ENCODE results near the gene PCK1.

The PCK1 gene

GRCh38 chr20:57559658-57560553 is 1.0 kb upstream of the PCK1 start:
- in situ Hi-C loops (cut with MboI; ENCODE audit: low sequenced_read_pairs), result no loop called here

DNA sequence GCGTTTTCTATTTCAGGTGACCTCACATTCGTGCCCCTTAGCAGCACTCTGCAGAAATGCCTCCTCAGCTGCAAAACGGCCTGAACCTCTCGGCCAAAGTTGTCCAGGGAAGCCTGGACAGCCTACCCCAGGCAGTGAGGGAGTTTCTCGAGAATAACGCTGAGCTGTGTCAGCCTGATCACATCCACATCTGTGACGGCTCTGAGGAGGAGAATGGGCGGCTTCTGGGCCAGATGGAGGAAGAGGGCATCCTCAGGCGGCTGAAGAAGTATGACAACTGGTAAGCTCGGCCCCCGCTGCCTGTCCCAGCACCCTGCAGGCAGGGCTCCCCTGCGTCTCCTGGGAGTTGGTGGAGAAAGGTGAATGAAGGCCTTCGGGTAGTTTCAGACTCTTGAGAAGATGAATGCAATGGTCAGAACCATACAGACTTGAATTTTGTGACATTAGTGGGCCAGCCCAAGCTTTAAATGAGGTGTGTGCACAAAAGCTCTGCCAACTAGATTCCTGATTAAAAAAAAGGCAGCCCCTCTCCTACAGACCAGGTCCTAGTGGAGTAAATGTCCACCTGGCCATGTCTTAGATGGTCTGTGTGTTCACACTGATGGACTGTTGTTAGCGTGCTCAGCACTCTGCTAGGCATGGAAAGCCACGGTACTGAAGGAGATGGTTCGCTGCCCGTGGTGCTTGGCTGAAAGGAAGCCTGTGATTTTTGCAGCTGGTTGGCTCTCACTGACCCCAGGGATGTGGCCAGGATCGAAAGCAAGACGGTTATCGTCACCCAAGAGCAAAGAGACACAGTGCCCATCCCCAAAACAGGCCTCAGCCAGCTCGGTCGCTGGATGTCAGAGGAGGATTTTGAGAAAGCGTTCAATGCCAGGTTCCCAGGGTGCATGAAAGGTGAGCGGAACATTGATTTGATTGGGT is 708 bp downstream of the PCK1 start:
- in situ Hi-C loops (cut with MboI; ENCODE audit: low sequenced_read_pairs), result no loop called here

- in situ Hi-C loops (cut with MboI; ENCODE audit: low sequenced_read_pairs), result no loop called here
These were observed 1.9 kb downstream of the PCK1 start for GRCh38 chr20:57562541-57563465.

DNA sequence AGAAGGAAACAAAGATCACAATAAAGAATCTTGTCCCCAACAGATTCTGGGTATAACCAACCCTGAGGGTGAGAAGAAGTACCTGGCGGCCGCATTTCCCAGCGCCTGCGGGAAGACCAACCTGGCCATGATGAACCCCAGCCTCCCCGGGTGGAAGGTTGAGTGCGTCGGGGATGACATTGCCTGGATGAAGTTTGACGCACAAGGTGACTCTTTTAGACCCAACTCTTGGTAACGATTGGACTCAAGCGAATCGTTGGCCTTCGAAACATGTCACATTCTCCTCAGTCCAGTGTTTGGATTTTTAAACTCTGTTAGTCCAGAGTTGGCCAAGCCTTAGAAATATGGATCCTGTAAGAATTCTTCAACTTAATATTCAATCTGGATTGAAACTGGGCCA is 2.6 kb downstream of the PCK1 start:
- in situ Hi-C loops (cut with MboI; ENCODE audit: low sequenced_read_pairs), result no loop called here

- in situ Hi-C loops (cut with MboI; ENCODE audit: low sequenced_read_pairs), result no loop called here
These were observed 3.4 kb downstream of the PCK1 start for GRCh38 chr20:57564180-57564802.

DNA sequence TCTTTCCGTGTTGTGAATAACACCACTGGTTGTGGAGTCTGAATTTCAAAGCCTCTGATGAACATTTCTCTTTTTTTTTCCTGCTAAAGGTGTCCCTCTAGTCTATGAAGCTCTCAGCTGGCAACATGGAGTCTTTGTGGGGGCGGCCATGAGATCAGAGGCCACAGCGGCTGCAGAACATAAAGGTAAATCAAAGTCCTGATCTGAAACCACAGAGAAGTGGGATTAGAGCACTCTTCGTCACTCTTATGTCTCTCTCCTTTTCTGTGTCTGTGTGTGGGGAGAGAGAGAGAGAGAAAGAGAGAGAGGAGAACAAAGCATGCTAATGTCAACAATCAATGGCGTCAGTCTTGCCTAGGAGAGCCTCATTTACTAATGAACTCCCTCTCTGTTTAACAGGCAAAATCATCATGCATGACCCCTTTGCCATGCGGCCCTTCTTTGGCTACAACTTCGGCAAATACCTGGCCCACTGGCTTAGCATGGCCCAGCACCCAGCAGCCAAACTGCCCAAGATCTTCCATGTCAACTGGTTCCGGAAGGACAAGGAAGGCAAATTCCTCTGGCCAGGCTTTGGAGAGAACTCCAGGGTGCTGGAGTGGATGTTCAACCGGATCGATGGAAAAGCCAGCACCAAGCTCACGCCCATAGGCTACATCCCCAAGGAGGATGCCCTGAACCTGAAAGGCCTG is 4.2 kb downstream of the PCK1 start:
- in situ Hi-C loops (cut with MboI; ENCODE audit: low sequenced_read_pairs), result no loop called here

DNA sequence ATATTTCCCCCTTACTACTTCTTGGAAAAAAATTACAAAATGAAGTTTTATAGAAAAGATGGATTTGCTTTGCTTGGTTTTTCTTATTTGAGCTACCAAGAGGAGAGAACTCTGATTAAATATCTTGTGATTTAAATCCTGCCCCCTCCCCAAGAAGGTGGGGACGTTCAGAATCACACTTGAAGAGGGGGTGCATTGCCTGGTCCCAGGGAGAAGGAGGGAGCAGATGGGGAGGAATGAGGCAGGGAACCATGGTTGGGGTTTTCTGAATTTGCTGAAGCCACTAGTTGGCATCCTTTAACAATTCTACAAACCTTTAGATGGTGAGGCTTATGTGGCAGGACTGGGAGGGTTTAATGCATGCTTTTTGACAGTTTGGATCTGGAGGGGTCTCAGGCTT is 5.5 kb downstream of the PCK1 start:
- in situ Hi-C loops (cut with MboI; ENCODE audit: low sequenced_read_pairs), result no loop called here

DNA sequence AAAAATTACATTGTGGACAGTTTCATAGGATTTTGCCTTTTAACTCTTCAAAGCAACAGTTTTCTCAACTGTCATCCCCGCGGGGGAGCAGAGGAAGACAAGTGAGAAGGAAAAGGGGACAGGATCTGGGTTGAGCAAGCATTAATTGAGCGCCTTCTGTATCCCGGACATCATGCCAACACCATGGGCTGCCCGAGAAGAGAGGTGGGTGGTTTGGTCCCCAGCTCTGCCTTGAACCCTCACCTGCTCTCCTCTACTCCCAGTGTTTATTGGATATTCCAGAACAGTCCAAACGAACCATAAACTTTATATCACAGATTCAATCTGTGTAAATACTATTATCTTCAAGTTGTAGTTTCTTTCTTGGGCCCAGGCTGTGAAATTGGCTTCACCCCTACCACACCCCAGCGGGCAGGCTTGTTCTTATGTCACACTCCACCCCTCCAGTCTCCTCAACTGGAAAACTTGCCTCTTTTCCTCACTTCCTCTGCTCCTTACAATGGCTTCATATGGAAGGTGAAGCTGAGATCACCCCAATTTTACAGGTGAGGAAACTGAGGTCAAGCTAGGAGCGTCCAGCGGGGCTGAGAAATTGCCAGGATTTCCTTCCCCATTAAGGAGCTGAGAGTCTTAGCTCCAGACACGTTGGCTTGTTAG is 6.0 kb downstream of the PCK1 start:
- in situ Hi-C loops (cut with MboI; ENCODE audit: low sequenced_read_pairs), result no loop called here

GRCh38 chr20:57567471-57568079 is 6.7 kb downstream of the PCK1 start:
- in situ Hi-C loops (cut with MboI; ENCODE audit: low sequenced_read_pairs), result no loop called here

GRCh38 chr20:57568088-57568896 is 7.4 kb downstream of the PCK1 start:
- in situ Hi-C loops (cut with MboI; ENCODE audit: low sequenced_read_pairs), result no loop called here

DNA sequence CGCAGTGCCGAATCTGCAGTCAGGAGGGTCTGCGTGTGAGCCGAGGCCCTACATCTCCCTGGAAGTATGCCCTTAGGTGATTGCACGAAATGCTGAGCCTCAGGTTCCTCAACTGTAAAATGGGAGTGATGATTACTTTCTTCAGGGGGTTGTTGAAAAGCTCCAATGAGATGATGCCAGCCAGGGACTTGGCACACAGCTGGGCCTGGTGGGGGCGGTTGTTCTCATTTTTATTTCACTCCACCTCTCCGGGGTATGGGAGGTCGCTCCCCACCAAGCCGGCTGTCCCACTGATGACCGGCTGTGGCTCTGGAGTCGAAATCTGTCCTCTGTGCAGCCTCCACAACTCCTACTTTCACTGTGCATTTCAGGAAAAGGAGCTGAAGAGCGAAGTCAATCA is 8.1 kb downstream of the PCK1 start:
- in situ Hi-C loops (cut with MboI; ENCODE audit: low sequenced_read_pairs), result no loop called here

- in situ Hi-C loops (cut with MboI; ENCODE audit: low sequenced_read_pairs), result no loop called here
These were observed 9.4 kb downstream of the PCK1 start for GRCh38 chr20:57570145-57570850.

- in situ Hi-C loops (cut with MboI; ENCODE audit: low sequenced_read_pairs), result no loop called here
These were observed 10.0 kb downstream of the PCK1 start for GRCh38 chr20:57570920-57571319.

GRCh38 chr20:57571782-57572416 is 11.0 kb downstream of the PCK1 start:
- in situ Hi-C loops (cut with MboI; ENCODE audit: low sequenced_read_pairs), result no loop called here

- in situ Hi-C loops (cut with MboI; ENCODE audit: low sequenced_read_pairs), result no loop called here
These were observed 12.3 kb downstream of the PCK1 start for GRCh38 chr20:57573242-57573641.

- in situ Hi-C loops (cut with MboI; ENCODE audit: low sequenced_read_pairs), result no loop called here
These were observed 13.0 kb downstream of the PCK1 start for GRCh38 chr20:57573894-57574293.

GRCh38 chr20:57574954-57575353 is 14.0 kb downstream of the PCK1 start:
- in situ Hi-C loops (cut with MboI; ENCODE audit: low sequenced_read_pairs), result no loop called here
